KMS-11 (cell line): ENCODE results near the gene TULP1.

ENCODE experiments used
- H2AFZ ChIP-seq: fragments of 200-600 bp; sonication (generic); 2 replicates; pipeline ENCODE4 v1.6.1; 2016; ENCODE audit warnings: antibody characterized with exemption, mixed run types, low read depth
- H3K27ac ChIP-seq: fragments of 200-600 bp; sonication (generic); 2 replicates; pipeline ENCODE4 v1.6.1; 2016; ENCODE audit warnings: mild to moderate bottlenecking, mixed run types
- H3K27me3 ChIP-seq: fragments of 200-600 bp; sonication (generic); 2 replicates; pipeline ENCODE4 v1.6.1; 2017; ENCODE audit warnings: mild to moderate bottlenecking, low read depth, mixed run types, moderate library complexity; ENCODE audit not compliant: insufficient read depth
- H3K36me3 ChIP-seq: fragments of 200-600 bp; sonication (generic); 2 replicates; pipeline ENCODE4 v1.6.1; 2017; ENCODE audit warnings: mild to moderate bottlenecking, mixed run types; ENCODE audit not compliant: insufficient read depth
- H3K4me1 ChIP-seq: fragments of 200-600 bp; sonication (generic); 2 replicates; pipeline ENCODE4 v1.6.1; 2016; ENCODE audit warnings: mild to moderate bottlenecking, low read depth, mixed run types; ENCODE audit not compliant: poor library complexity, severe bottlenecking
- H3K4me2 ChIP-seq: fragments of 200-600 bp; sonication (generic); 2 replicates; pipeline ENCODE4 v1.7.0; 2016; ENCODE audit warnings: mild to moderate bottlenecking, mixed run types
- H3K4me3 ChIP-seq: fragments of 200-600 bp; sonication (generic); IDR thresholded peaks from 2 replicates; pipeline ENCODE4 v1.6.1; 2017; ENCODE audit warnings: low read depth, low read length, mixed read lengths; ENCODE audit not compliant: insufficient read depth
- H3K79me2 ChIP-seq: fragments of 200-600 bp; sonication (generic); 2 replicates; pipeline ENCODE4 v1.6.1; 2016; ENCODE audit warnings: low read depth, mixed run types; ENCODE audit not compliant: insufficient read depth
- H3K9ac ChIP-seq: fragments of 200-600 bp; sonication (generic); 2 replicates; pipeline ENCODE4 v1.6.1; 2016; ENCODE audit warnings: mild to moderate bottlenecking, mixed run types
- H4K20me1 ChIP-seq: fragments of 200-600 bp; sonication (generic); 2 replicates; pipeline ENCODE4 v1.6.1; 2016; ENCODE audit warnings: mild to moderate bottlenecking, mixed run types; ENCODE audit not compliant: insufficient read depth
- CTCF ChIP-seq: fragments of 200-600 bp; sonication (generic); conservative IDR thresholded peaks from 2 replicates; pipeline ENCODE4 v1.6.1; 2017; ENCODE audit warnings: low read depth, mild to moderate bottlenecking, antibody characterized with exemption, low read length, moderate library complexity, mixed read lengths

TULP1 gene

GRCh38 chr6:35486005-35486925 is 26.4 kb downstream of the TULP1 start:
- no peak overlapping the region for H3K4me2 ChIP-seq
- no peaks in the 10 kb centered on the region for H3K79me2 ChIP-seq
- no peaks in the 10 kb centered on the region for H3K4me1 ChIP-seq
- no peak overlapping the region for H3K9ac ChIP-seq
- H3K27ac ChIP-seq = no peak overlapping the region
- H3K36me3 ChIP-seq = no peaks in the 10 kb centered on the region
- H2AFZ ChIP-seq = no peak overlapping the region
- H4K20me1 ChIP-seq = no peaks in the 10 kb centered on the region
- no peak for TF ChIP-seq CTCF
- H3K4me3 ChIP-seq = no peak overlapping the region
- no peaks in the 10 kb centered on the region for H3K27me3 ChIP-seq

- Histone ChIP-seq H4K20me1 (no peaks in the 10 kb centered on the region), H3K4me3 (no peak overlapping the region), H2AFZ (no peak overlapping the region), H3K36me3 (no peaks in the 10 kb centered on the region), H3K4me2 (no peak overlapping the region), H3K27me3 (no peaks in the 10 kb centered on the region), H3K79me2 (no peaks in the 10 kb centered on the region), H3K9ac (no peak overlapping the region), H3K27ac (no peak overlapping the region), H3K4me1 (no peaks in the 10 kb centered on the region)
- TF ChIP-seq CTCF = no peak
Observed at GRCh38 chr6:35485402-35485877, 27.3 kb downstream of the TULP1 start.

GRCh38 chr6:35484921-35485392 is 27.7 kb downstream of the TULP1 start:
- Histone ChIP-seq H3K27ac (no peak overlapping the region), H3K27me3 (no peaks in the 10 kb centered on the region), H4K20me1 (no peaks in the 10 kb centered on the region), H3K36me3 (no peaks in the 10 kb centered on the region), H2AFZ (no peak overlapping the region), H3K9ac (no peak overlapping the region), H3K4me2 (no peak overlapping the region), H3K4me3 (no peak overlapping the region), H3K4me1 (no peaks in the 10 kb centered on the region), H3K79me2 (no peaks in the 10 kb centered on the region)
- no peak for TF ChIP-seq CTCF

- Histone ChIP-seq H3K36me3 (no peaks in the 10 kb centered on the region), H3K9ac (no peak overlapping the region), H2AFZ (no peak overlapping the region), H3K27ac (no peak overlapping the region), H3K4me1 (no peaks in the 10 kb centered on the region), H3K79me2 (no peaks in the 10 kb centered on the region), H3K4me3 (no peak overlapping the region), H4K20me1 (no peaks in the 10 kb centered on the region), H3K4me2 (no peak overlapping the region), H3K27me3 (no peaks in the 10 kb centered on the region)
- TF ChIP-seq CTCF = no peak
Observed at GRCh38 chr6:35483893-35484645, 28.6 kb downstream of the TULP1 start.
